ENCODE measurements around the gene MEIS2.

DNA sequence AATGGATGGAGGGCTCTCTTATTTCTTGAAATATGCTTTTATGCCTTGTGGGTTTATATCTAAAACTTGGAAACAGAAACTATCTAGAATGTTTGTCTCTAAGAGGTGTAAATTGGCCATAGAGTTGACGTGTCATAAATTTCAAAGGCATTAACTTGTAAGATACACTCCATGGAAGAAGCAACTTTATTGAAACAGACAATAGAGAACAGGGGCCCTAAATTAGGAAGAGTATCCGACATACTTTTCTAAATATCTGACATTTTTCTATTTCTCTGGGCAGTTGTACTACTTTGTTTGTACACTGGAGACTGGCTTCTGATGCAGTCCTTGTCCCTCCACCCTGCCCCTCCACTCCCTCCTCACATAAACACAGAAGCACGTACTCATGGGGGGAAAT lies 50.0 kb downstream of the MEIS2 start:
- no peak for TF ChIP-seq POLR2AphosphoS5 (IDR thresholded peaks at IDR 0.05; ENCODE audit: low read depth, low read length)
- TF ChIP-seq TAF1 (IDR thresholded peaks at IDR 0.05; ENCODE audit: borderline replicate concordance, insufficient read depth, low read length), result no peak
- TF ChIP-seq SIN3A (IDR thresholded peaks at IDR 0.05; ENCODE audit: borderline replicate concordance, insufficient read depth, low read length), result no peak
- TF ChIP-seq, protein P1, sequence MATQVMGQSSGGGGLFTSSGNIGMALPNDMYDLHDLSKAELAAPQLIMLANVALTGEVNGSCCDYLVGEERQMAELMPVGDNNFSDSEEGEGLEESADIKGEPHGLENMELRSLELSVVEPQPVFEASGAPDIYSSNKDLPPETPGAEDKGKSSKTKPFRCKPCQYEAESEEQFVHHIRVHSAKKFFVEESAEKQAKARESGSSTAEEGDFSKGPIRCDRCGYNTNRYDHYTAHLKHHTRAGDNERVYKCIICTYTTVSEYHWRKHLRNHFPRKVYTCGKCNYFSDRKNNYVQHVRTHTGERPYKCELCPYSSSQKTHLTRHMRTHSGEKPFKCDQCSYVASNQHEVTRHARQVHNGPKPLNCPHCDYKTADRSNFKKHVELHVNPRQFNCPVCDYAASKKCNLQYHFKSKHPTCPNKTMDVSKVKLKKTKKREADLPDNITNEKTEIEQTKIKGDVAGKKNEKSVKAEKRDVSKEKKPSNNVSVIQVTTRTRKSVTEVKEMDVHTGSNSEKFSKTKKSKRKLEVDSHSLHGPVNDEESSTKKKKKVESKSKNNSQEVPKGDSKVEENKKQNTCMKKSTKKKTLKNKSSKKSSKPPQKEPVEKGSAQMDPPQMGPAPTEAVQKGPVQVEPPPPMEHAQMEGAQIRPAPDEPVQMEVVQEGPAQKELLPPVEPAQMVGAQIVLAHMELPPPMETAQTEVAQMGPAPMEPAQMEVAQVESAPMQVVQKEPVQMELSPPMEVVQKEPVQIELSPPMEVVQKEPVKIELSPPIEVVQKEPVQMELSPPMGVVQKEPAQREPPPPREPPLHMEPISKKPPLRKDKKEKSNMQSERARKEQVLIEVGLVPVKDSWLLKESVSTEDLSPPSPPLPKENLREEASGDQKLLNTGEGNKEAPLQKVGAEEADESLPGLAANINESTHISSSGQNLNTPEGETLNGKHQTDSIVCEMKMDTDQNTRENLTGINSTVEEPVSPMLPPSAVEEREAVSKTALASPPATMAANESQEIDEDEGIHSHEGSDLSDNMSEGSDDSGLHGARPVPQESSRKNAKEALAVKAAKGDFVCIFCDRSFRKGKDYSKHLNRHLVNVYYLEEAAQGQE (IDR thresholded peaks at IDR 0.05; ENCODE audit: insufficient read depth in 1 of 2, low read depth in 2 of 2, low read length in 2 of 2), result no peak
